Esophagus muscularis mucosa (tissue), 4 donors: Measurements from ENCODE around the gene RAB33A. TPM values are rescaled to one million over a fixed set of nuclear protein-coding genes. Genes with fewer than 3 reads are reported as not detected.
A peak's percentile ranks its signal among the peaks of the same experiment; 100 is the strongest.

Source experiments
- DNase-seq: peaks from one replicate; pipeline ENCODE4 v3.0.0-alpha.2; 2017; ENCODE audit errors: extremely low spot score
- H3K27ac ChIP-seq, 4 donors: fragments of 200-600 bp; sonication (generic); replicated peaks in 1 of 4; 1 replicate in 3 of 4; 2 replicates in 1 of 4; pipeline ENCODE4 v1.5.1; 2016 to 2019; ENCODE audit warnings: mild to moderate bottlenecking in 1 of 4
- H3K27me3 ChIP-seq, 4 donors: fragments of 200-600 bp; sonication (generic); one replicate each; pipeline versions ENCODE4 v1.5.1 to v1.6.0; 2016 to 2019
- H3K36me3 ChIP-seq, 4 donors: fragments of 200-600 bp; sonication (generic); one replicate each; pipeline ENCODE4 v1.5.1; 2016 to 2019
- H3K4me1 ChIP-seq, 4 donors: fragments of 200-600 bp; sonication (generic); one replicate each; pipeline ENCODE4 v1.5.1; 2016 to 2019
- H3K4me3 ChIP-seq, 4 donors: fragments of 200-600 bp; sonication (generic); 1 replicate in 2 of 4; 2 replicates in 2 of 4; pipeline ENCODE4 v1.5.1; 2016 to 2019; ENCODE audit warnings: mild to moderate bottlenecking in 4 of 4, moderate library complexity in 1 of 4
- H3K9me3 ChIP-seq, 4 donors: fragments of 200-600 bp; sonication (generic); 1 replicate in 3 of 4; 2 replicates in 1 of 4; pipeline ENCODE4 v1.5.1; 2016 to 2019
- EP300 ChIP-seq: sonication (generic); formaldehyde crosslinking; IDR thresholded peaks from one replicate; pipeline ENCODE4 v1.6.1; 2017; ENCODE audit warnings: antibody characterized with exemption
- POLR2A ChIP-seq: fragments of 450-650 bp; IDR thresholded peaks from one replicate; pipeline ENCODE4 v1.6.1; 2017; ENCODE audit warnings: antibody characterized with exemption, moderate library complexity, mild to moderate bottlenecking, low read depth
- POLR2AphosphoS5 ChIP-seq, 2 donors: sonication (generic); formaldehyde crosslinking; IDR thresholded peaks; one replicate each; pipeline ENCODE4 v1.6.1; 2017; ENCODE audit warnings: antibody characterized with exemption in 2 of 2
- WGBS: methylation state at CpG from one replicate; pipeline ENCODE4 v1.1.5; 2018; 5-methylcytosine and 5-hydroxymethylcytosine counted together
- intact Hi-C: fragments of 100-400 bp; cut with DNase I; formaldehyde crosslinking; loops from one replicate; pipeline ENCODE4 v1.15.1; 2023
- total RNA-seq, 4 donors: library from RNA; depleted of rRNA; stranded (reverse); fragments of >200 nt; gene quantifications; one replicate each; pipeline versions ENCODE4 v1.1.0 to v1.2.1, GENCODE V29; 2016
- TF ChIP-seq, protein P1 (sequence below), 3 experiments: fragments of 200-600 bp in 2 of 3; fragments of 450-650 bp in 1 of 3; sonication (generic) in 2 of 3; IDR thresholded peaks; one replicate each; pipeline ENCODE4 v1.5.1; 2017 to 2019; ENCODE audit warnings: antibody characterized with exemption in 3 of 3, mild to moderate bottlenecking in 2 of 3, moderate library complexity in 1 of 3

Gene RAB33A
- total RNA-seq, 4 donors from 2014 or later, result 0.23 to 1.3 (median 0.91) TPM; not detected in 1

DNA sequence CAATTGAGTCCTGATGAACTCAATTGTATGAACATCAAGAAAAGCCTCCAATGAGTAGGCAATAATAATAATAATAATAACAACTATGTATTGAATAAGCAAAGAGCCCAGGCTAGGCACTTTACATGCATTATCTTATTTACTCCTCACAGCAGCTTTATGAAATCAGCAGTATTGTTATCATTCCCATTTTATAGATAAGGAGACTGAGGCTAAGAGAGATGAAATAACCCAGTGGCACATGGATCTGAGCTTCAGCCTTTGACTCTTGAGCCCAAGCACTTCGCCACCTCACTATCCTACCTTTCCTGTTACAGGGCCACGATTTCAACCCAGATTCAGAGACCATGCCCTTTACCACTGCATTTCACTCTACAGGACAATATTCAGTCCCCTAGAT is 3.2 kb downstream of the RAB33A start:
- TF ChIP-seq EP300 (no peak), POLR2AphosphoS5 (IDR thresholded peaks at IDR 0.05) (no peak), POLR2A (no peak)
- TF ChIP-seq, protein P1, sequence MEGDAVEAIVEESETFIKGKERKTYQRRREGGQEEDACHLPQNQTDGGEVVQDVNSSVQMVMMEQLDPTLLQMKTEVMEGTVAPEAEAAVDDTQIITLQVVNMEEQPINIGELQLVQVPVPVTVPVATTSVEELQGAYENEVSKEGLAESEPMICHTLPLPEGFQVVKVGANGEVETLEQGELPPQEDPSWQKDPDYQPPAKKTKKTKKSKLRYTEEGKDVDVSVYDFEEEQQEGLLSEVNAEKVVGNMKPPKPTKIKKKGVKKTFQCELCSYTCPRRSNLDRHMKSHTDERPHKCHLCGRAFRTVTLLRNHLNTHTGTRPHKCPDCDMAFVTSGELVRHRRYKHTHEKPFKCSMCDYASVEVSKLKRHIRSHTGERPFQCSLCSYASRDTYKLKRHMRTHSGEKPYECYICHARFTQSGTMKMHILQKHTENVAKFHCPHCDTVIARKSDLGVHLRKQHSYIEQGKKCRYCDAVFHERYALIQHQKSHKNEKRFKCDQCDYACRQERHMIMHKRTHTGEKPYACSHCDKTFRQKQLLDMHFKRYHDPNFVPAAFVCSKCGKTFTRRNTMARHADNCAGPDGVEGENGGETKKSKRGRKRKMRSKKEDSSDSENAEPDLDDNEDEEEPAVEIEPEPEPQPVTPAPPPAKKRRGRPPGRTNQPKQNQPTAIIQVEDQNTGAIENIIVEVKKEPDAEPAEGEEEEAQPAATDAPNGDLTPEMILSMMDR (IDR thresholded peaks at IDR 0.05), result no peak
- H3K4me3 ChIP-seq, result no peak overlapping the region
- intact Hi-C loops, result loop anchor here (5.0 kb wide), 1 partner anchor 53 kb away; no protein-coding TSS in a partner anchor
- no peaks in the 10 kb centered on the region for H3K36me3 ChIP-seq
- no peaks in the 10 kb centered on the region for H3K9me3 ChIP-seq
- peaks cover 0 to 7% (median 0%) of the 10 kb centered on the region in 4 donors for H3K27me3 ChIP-seq
- 68% methylated on average over 2 of the region's 2 CpGs for WGBS
- peak overlapping the region in 1 of 4 donors; percentile 58 for H3K27ac ChIP-seq
- no peak for DNase-seq
- peaks cover 0 to 32% (median 31%) of the 10 kb centered on the region in 4 donors for H3K4me1 ChIP-seq

DNA sequence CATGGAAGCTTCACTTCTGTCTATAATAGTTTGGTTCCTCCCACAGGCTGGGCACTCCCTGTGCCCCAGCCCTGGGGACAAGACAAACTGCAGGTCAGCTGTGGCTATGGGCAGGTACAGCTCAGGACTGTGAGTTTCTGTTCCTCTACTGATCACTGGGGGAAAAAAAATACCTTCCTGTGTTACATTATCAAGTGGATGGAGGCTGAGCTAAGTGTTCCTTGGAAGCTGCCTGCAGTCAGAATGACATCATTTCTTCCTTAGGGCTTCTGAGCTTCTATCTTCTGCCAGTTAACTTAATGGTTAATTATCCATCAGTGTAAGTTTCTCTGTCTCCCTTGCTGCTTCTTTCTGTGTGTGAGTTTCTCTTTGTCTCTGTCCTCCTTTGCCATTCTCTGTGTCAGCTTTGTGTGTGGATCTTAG is 4.6 kb downstream of the RAB33A start:
- H3K4me1 ChIP-seq, result peaks cover 0 to 24% (median 22%) of the 10 kb centered on the region in 4 donors
- H3K27ac ChIP-seq, result no peak overlapping the region
- H3K9me3 ChIP-seq, result no peaks in the 10 kb centered on the region
- no peak overlapping the region for H3K4me3 ChIP-seq
- no peak for DNase-seq
- intact Hi-C loops, result no loop called here
- no peaks in the 10 kb centered on the region for H3K36me3 ChIP-seq
- peaks cover 0 to 7% (median 0%) of the 10 kb centered on the region in 4 donors for H3K27me3 ChIP-seq
- TF ChIP-seq POLR2AphosphoS5 (IDR thresholded peaks at IDR 0.05) (no peak), EP300 (no peak), POLR2A (no peak)
- TF ChIP-seq, protein P1 (IDR thresholded peaks at IDR 0.05), result no peak

DNA sequence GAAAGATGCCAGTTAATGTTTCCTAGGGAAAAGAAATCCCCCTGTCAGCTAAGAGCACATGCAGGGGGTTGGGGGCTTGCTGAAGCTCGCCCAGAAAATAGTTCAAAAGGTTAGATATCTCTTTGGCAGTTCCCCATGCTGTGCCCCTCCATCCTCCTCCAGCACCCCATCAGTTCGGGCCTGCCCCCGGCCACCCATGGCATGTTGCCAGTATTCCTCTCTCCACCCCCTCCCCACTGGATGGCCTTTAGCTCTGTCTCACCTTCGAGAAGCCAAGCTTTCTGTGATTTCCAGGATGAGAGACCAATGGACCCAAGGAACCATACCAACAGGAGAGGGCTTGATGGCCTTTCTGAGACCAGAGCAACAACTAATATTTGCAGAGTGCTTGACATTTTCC is 5.2 kb downstream of the RAB33A start:
- TF ChIP-seq POLR2AphosphoS5 (IDR thresholded peaks at IDR 0.05), result no peak
- TF ChIP-seq EP300, result no peak
- TF ChIP-seq, protein P1 (IDR thresholded peaks at IDR 0.05), result no peak
- TF ChIP-seq POLR2A, result no peak
- peaks cover 0 to 5% (median 0%) of the 10 kb centered on the region in 4 donors for H3K27me3 ChIP-seq
- no peak for DNase-seq
- 70% methylated on average over 4 of the region's 4 CpGs for WGBS
- H3K4me3 ChIP-seq, result no peak overlapping the region
- intact Hi-C loops, result no loop called here
- peaks cover 0 to 18% (median 16%) of the 10 kb centered on the region in 4 donors for H3K4me1 ChIP-seq
- no peak overlapping the region for H3K27ac ChIP-seq
- no peaks in the 10 kb centered on the region for H3K36me3 ChIP-seq
- no peaks in the 10 kb centered on the region for H3K9me3 ChIP-seq

DNA sequence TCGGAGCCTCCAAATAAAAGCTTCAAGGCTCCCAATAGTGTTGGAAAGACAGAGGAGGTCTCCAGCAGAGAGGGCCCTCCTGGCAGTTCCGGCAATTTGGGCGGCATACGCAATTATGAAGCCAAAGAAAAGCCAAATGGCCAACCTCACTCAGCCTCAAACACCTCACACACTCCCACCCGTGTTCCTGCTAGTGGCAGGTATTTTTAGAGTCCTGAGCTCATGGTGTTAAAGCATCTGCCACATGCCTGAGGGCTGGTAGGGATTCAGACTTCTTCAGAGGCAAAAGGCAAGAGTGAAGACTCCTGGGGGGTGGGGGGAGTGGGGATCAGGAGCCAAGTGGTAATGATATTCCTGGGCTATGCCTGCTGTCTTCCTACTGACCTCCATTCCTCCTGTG is 7.4 kb downstream of the RAB33A start:
- intact Hi-C loops, result no loop called here
- no peaks in the 10 kb centered on the region for H3K27me3 ChIP-seq
- no peak for DNase-seq
- no peaks in the 10 kb centered on the region for H3K36me3 ChIP-seq
- 93% methylated on average over 5 of the region's 5 CpGs for WGBS
- H3K9me3 ChIP-seq, result no peaks in the 10 kb centered on the region
- TF ChIP-seq POLR2AphosphoS5 (IDR thresholded peaks at IDR 0.05) (no peak), POLR2A (no peak), EP300 (no peak)
- TF ChIP-seq, protein P1 (IDR thresholded peaks at IDR 0.05), result no peak
- no peak overlapping the region for H3K27ac ChIP-seq
- H3K4me1 ChIP-seq, result peaks cover 0 to 6% (median 4%) of the 10 kb centered on the region in 4 donors
- H3K4me3 ChIP-seq, result no peak overlapping the region
